HEK293 (cell line): Measurements from ENCODE around the gene GREM2.

Source experiments
- ATF2 ChIP-seq: fragments of 450-650 bp; formaldehyde crosslinking; IDR thresholded peaks from 2 replicates; pipeline ENCODE4 v1.5.1; 2016; ENCODE audit warnings: missing biosample characterization, missing genetic modification characterization, low read depth
- CTCF ChIP-seq: fragments of 450-650 bp; formaldehyde crosslinking; IDR thresholded peaks from 2 replicates; pipeline ENCODE4 v1.5.1; 2016; ENCODE audit warnings: missing biosample characterization, missing genetic modification characterization
- EGR2 ChIP-seq: fragments of 450-650 bp; formaldehyde crosslinking; IDR thresholded peaks from 2 replicates; pipeline ENCODE4 v1.5.1; 2016; ENCODE audit warnings: low read depth, missing biosample characterization, missing genetic modification characterization
- GFI1B ChIP-seq: fragments of 450-650 bp; formaldehyde crosslinking; IDR thresholded peaks from 2 replicates; pipeline ENCODE4 v1.5.1; 2016; ENCODE audit warnings: missing biosample characterization, missing genetic modification characterization
- REST ChIP-seq: fragments of 450-650 bp; formaldehyde crosslinking; IDR thresholded peaks from 2 replicates; pipeline ENCODE4 v1.5.1; 2016; ENCODE audit warnings: missing biosample characterization, missing genetic modification characterization
- WT1 ChIP-seq: fragments of 450-650 bp; formaldehyde crosslinking; IDR thresholded peaks from 2 replicates; pipeline ENCODE4 v1.5.1; 2016; ENCODE audit warnings: missing biosample characterization, missing genetic modification characterization
- YY1 ChIP-seq: fragments of 450-650 bp; formaldehyde crosslinking; IDR thresholded peaks from 2 replicates; pipeline ENCODE4 v1.5.1; 2018; ENCODE audit warnings: missing biosample characterization, missing genetic modification characterization
- ZFP41 ChIP-seq: fragments of 450-650 bp; formaldehyde crosslinking; IDR thresholded peaks from 2 replicates; pipeline ENCODE4 v1.5.1; 2016; ENCODE audit warnings: missing biosample characterization, missing genetic modification characterization, borderline replicate concordance
- ZNF112 ChIP-seq: fragments of 450-650 bp; formaldehyde crosslinking; IDR thresholded peaks from 2 replicates; pipeline ENCODE4 v1.5.0; 2017; ENCODE audit warnings: missing biosample characterization, missing genetic modification characterization
- ZNF148 ChIP-seq: fragments of 450-650 bp; formaldehyde crosslinking; IDR thresholded peaks from 2 replicates; pipeline ENCODE4 v1.5.0; 2017; ENCODE audit warnings: missing biosample characterization, missing genetic modification characterization, borderline replicate concordance
- TF ChIP-seq, protein P1 (sequence below): fragments of 450-650 bp; formaldehyde crosslinking; IDR thresholded peaks from 2 replicates; pipeline ENCODE4 v1.5.1; 2016; ENCODE audit warnings: missing biosample characterization, missing genetic modification characterization

DNA sequence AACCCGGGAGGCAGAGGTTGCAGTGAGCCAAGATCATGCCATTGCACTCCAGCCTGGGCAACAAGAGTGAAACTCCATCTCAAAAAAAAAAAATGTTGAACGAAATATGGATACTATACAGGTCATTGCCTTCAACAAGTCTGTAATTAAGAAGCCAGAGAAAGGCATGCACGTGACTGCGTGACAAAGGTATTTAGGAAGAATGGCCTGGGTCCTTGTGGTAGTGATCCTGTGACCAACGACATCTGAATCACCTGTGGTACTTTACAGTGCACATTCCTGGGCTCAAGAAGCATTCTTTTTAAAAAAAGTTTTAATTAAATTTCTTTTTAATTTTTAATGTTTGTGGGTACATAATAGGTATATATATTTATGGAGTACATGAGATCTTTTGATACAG is 115.0 kb downstream of the GREM2 start:
- no peak for TF ChIP-seq ATF2 (tag by site-specific recombination)
- TF ChIP-seq CTCF (tag by site-specific recombination), result no peak
- no peak for TF ChIP-seq ZNF112 (tag by site-specific recombination)
- TF ChIP-seq REST (tag by site-specific recombination), result no peak
- TF ChIP-seq, protein P1, sequence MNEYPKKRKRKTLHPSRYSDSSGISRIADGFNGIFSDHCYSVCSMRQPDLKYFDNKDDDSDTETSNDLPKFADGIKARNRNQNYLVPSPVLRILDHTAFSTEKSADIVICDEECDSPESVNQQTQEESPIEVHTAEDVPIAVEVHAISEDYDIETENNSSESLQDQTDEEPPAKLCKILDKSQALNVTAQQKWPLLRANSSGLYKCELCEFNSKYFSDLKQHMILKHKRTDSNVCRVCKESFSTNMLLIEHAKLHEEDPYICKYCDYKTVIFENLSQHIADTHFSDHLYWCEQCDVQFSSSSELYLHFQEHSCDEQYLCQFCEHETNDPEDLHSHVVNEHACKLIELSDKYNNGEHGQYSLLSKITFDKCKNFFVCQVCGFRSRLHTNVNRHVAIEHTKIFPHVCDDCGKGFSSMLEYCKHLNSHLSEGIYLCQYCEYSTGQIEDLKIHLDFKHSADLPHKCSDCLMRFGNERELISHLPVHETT (tag by site-specific recombination), result no peak
- no peak for TF ChIP-seq ZFP41 (tag by site-specific recombination)
- no peak for TF ChIP-seq EGR2 (tag by site-specific recombination)
- no peak for TF ChIP-seq WT1 (tag by site-specific recombination)
- TF ChIP-seq YY1, result no peak
- no peak for TF ChIP-seq ZNF148 (tag by site-specific recombination)
- TF ChIP-seq GFI1B (tag by site-specific recombination), result no peak
